ENCODE measurements around the gene SCAPER.

DNA sequence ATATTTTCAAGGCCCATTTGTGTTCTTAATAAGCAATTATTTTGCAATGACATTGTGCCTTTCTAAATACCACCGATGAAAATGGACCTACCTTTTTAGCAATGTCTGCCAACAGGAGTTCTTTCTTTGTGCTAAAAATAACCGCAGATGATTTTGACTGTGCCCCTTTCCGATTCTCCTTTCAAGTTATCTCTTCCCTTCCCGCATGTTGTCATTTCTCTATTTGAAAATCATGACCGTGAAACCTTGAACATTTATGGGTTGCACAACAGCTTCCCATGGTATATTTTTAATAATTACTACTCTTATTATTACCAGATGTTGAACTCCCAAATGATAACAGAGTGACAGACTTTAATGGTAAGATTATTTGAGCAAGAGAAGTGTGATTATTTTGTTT, 583.5 kb downstream of the SCAPER start:
- no peak for TF ChIP-seq EP300 (IDR thresholded peaks at IDR 0.05)
- TF ChIP-seq, protein P1, sequence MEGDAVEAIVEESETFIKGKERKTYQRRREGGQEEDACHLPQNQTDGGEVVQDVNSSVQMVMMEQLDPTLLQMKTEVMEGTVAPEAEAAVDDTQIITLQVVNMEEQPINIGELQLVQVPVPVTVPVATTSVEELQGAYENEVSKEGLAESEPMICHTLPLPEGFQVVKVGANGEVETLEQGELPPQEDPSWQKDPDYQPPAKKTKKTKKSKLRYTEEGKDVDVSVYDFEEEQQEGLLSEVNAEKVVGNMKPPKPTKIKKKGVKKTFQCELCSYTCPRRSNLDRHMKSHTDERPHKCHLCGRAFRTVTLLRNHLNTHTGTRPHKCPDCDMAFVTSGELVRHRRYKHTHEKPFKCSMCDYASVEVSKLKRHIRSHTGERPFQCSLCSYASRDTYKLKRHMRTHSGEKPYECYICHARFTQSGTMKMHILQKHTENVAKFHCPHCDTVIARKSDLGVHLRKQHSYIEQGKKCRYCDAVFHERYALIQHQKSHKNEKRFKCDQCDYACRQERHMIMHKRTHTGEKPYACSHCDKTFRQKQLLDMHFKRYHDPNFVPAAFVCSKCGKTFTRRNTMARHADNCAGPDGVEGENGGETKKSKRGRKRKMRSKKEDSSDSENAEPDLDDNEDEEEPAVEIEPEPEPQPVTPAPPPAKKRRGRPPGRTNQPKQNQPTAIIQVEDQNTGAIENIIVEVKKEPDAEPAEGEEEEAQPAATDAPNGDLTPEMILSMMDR (IDR thresholded peaks at IDR 0.05), result no peak

Measured in esophagus muscularis mucosa (tissue), 3 donors.